GM23248 (cell line): Measurements from ENCODE around the gene PANX1. TPM values are rescaled to one million over a fixed set of nuclear protein-coding genes. Genes with fewer than 3 reads are reported as not detected.

ENCODE experiments used
- DNase-seq: peaks from one replicate; pipeline ENCODE4 v3.0.0-alpha.2; 2015
- H2AFZ ChIP-seq: fragments of 200-600 bp; sonication (generic); 2 replicates; pipeline ENCODE4 v1.6.1; 2016; ENCODE audit warnings: antibody characterized with exemption
- H3F3A ChIP-seq: fragments of 200-600 bp; sonication (generic); 2 replicates; pipeline ENCODE4 v1.6.1; 2016; ENCODE audit warnings: mild to moderate bottlenecking, antibody characterized with exemption, mixed run types; ENCODE audit not compliant: insufficient read depth
- H3K27ac ChIP-seq: fragments of 200-600 bp; sonication (generic); 2 replicates; pipeline ENCODE4 v1.5.1; 2016; ENCODE audit warnings: mild to moderate bottlenecking
- H3K27me3 ChIP-seq: fragments of 200-600 bp; sonication (generic); replicated peaks from 2 replicates; pipeline ENCODE4 v1.6.1; 2016; ENCODE audit warnings: mild to moderate bottlenecking; ENCODE audit not compliant: insufficient read depth
- H3K36me3 ChIP-seq: fragments of 200-600 bp; sonication (generic); 2 replicates; pipeline ENCODE4 v1.6.1; 2016; ENCODE audit warnings: low read depth, mild to moderate bottlenecking
- H3K4me1 ChIP-seq: fragments of 200-600 bp; sonication (generic); 2 replicates; pipeline ENCODE4 v1.6.1; 2016; ENCODE audit warnings: mild to moderate bottlenecking; ENCODE audit not compliant: insufficient read depth
- H3K4me2 ChIP-seq: fragments of 200-600 bp; sonication (generic); one replicate; pipeline ENCODE4 v1.6.1; 2016; ENCODE audit warnings: mild to moderate bottlenecking; ENCODE audit not compliant: unreplicated experiment
- H3K4me3 ChIP-seq: fragments of 200-600 bp; sonication (generic); 2 replicates; pipeline ENCODE4 v1.5.1; 2016; ENCODE audit warnings: mild to moderate bottlenecking
- H3K79me2 ChIP-seq: fragments of 200-600 bp; sonication (generic); 2 replicates; pipeline ENCODE4 v1.6.1; 2016; ENCODE audit warnings: mild to moderate bottlenecking; ENCODE audit not compliant: insufficient read depth
- H3K9ac ChIP-seq: fragments of 200-600 bp; sonication (generic); 2 replicates; pipeline ENCODE4 v1.6.1; 2016; ENCODE audit warnings: mild to moderate bottlenecking
- H3K9me2 ChIP-seq: fragments of 200-600 bp; sonication (generic); 2 replicates; pipeline ENCODE4 v1.6.1; 2016; ENCODE audit warnings: mixed run types, mild to moderate bottlenecking, moderate library complexity; ENCODE audit not compliant: insufficient read depth
- H3K9me3 ChIP-seq: fragments of 200-600 bp; sonication (generic); one replicate; pipeline ENCODE4 v1.6.1; 2017; ENCODE audit warnings: low read depth
- H4K20me1 ChIP-seq: fragments of 200-600 bp; sonication (generic); 2 replicates; pipeline ENCODE4 v1.6.0; 2016; ENCODE audit not compliant: insufficient read depth
- EZH2 ChIP-seq: fragments of 200-600 bp; sonication (generic); IDR thresholded peaks from 2 replicates; pipeline ENCODE4 v1.6.1; 2018; ENCODE audit warnings: antibody characterized with exemption, mild to moderate bottlenecking; ENCODE audit not compliant: insufficient read depth, poor library complexity, severe bottlenecking
- EZH2phosphoT487 ChIP-seq: fragments of 200-600 bp; sonication (generic); IDR thresholded peaks from 2 replicates; pipeline ENCODE4 v1.6.1; 2018; ENCODE audit warnings: antibody characterized with exemption, moderate library complexity, mild to moderate bottlenecking, low read depth; ENCODE audit not compliant: insufficient read depth
- WGBS, 2 experiments: methylation state at CpG; one replicate each; pipeline ENCODE4 v1.1.6; 2015 to 2017; ENCODE audit warnings: low lambda C conversion rate in 2 of 2, low coverage in 1 of 2; ENCODE audit errors: missing lambda C conversion rate in 2 of 2; 5-methylcytosine and 5-hydroxymethylcytosine counted together
- in situ Hi-C: fragments of 300-500 bp; cut with MboI; formaldehyde crosslinking; loops from 2 replicates; pipeline ENCODE4 v1.15.0; 2020
- polyA plus RNA-seq: library from polyadenylated mRNA; unstranded; fragments of >200 nt; fragmentation: Nextera tagmentation; extraction: Ambion mirVana; gene quantifications from 2 replicates; pipeline ENCODE4 v1.2.1, GENCODE V29; 2016
- total RNA-seq: library from RNA; depleted of rRNA; stranded (reverse); fragments of >200 nt; shearing (Covaris generic); gene quantifications from 2 replicates; pipeline ENCODE4 v1.2.3, GENCODE V29; 2014

The PANX1 gene
- total and polyA plus RNA-seq, 2 experiments from 2014 or later, result 19.7 to 43.9 TPM

GRCh38 chr11:94106716-94107115, 21.9 kb upstream of the PANX1 start:
- TF ChIP-seq EZH2 (no peak), EZH2phosphoT487 (no peak)
- no peak overlapping the region for H2AFZ ChIP-seq
- H3K79me2 ChIP-seq, result no peaks in the 10 kb centered on the region
- WGBS, 2 experiments, result 65 to 67% methylated on average over 4 of the region's 4 CpGs
- H3K27ac ChIP-seq, result no peak overlapping the region
- H3K4me1 ChIP-seq, result no peaks in the 10 kb centered on the region
- DNase-seq, result no peak
- H3K27me3 ChIP-seq, result no peaks in the 10 kb centered on the region
- no peaks in the 10 kb centered on the region for H3K9me3 ChIP-seq
- H3K4me2 ChIP-seq, result no peak overlapping the region
- H3K9me2 ChIP-seq, result no peaks in the 10 kb centered on the region
- no peaks in the 10 kb centered on the region for H3K36me3 ChIP-seq
- no peak overlapping the region for H3K4me3 ChIP-seq
- no peak overlapping the region for H3K9ac ChIP-seq
- in situ Hi-C loops, result no loop called here
- no peaks in the 10 kb centered on the region for H4K20me1 ChIP-seq
- no peaks in the 10 kb centered on the region for H3F3A ChIP-seq

- no peaks in the 10 kb centered on the region for H3F3A ChIP-seq
- no peaks in the 10 kb centered on the region for H3K4me1 ChIP-seq
- no peaks in the 10 kb centered on the region for H3K27me3 ChIP-seq
- no peak overlapping the region for H3K9ac ChIP-seq
- no peak overlapping the region for H3K27ac ChIP-seq
- TF ChIP-seq EZH2phosphoT487 (no peak), EZH2 (no peak)
- no peaks in the 10 kb centered on the region for H3K36me3 ChIP-seq
- no peak overlapping the region for H2AFZ ChIP-seq
- H3K79me2 ChIP-seq, result no peaks in the 10 kb centered on the region
- in situ Hi-C loops, result no loop called here
- no peak overlapping the region for H3K4me3 ChIP-seq
- H4K20me1 ChIP-seq, result no peaks in the 10 kb centered on the region
- no peaks in the 10 kb centered on the region for H3K9me2 ChIP-seq
- DNase-seq, result no peak
- H3K9me3 ChIP-seq, result no peaks in the 10 kb centered on the region
- H3K4me2 ChIP-seq, result no peak overlapping the region
- 97 to 100% methylated on average over 1 of the region's 1 CpG for WGBS, 2 experiments
Observed at GRCh38 chr11:94107363-94107762, 21.3 kb upstream of the PANX1 start.

GRCh38 chr11:94111241-94111640, 17.4 kb upstream of the PANX1 start:
- Histone ChIP-seq H3K9me2 (no peaks in the 10 kb centered on the region), H4K20me1 (no peaks in the 10 kb centered on the region), H3K36me3 (no peaks in the 10 kb centered on the region)

GRCh38 chr11:94111660-94112059, 17.0 kb upstream of the PANX1 start:
- Histone ChIP-seq H3K27ac (no peak overlapping the region), H3F3A (no peaks in the 10 kb centered on the region), H3K4me2 (no peak overlapping the region), H3K79me2 (no peaks in the 10 kb centered on the region), H3K27me3 (no peaks in the 10 kb centered on the region), H3K9me2 (no peaks in the 10 kb centered on the region), H3K36me3 (no peaks in the 10 kb centered on the region), H4K20me1 (no peaks in the 10 kb centered on the region), H2AFZ (no peak overlapping the region), H3K9me3 (no peaks in the 10 kb centered on the region), H3K9ac (no peak overlapping the region), H3K4me1 (no peaks in the 10 kb centered on the region), H3K4me3 (no peak overlapping the region)
- in situ Hi-C loops, result no loop called here
- WGBS, 2 experiments, result 25 to 27% methylated on average over 3 of the region's 3 CpGs
- no peak for DNase-seq
- TF ChIP-seq EZH2phosphoT487 (no peak), EZH2 (no peak)

More at GRCh38 chr11:94111241-94111640, 17.4 kb upstream of the PANX1 start:
- H3K9ac ChIP-seq, result no peak overlapping the region
- H3K79me2 ChIP-seq, result no peaks in the 10 kb centered on the region
- H3F3A ChIP-seq, result no peaks in the 10 kb centered on the region
- in situ Hi-C loops, result no loop called here
- H3K4me2 ChIP-seq, result no peak overlapping the region
- H3K4me3 ChIP-seq, result no peak overlapping the region
- no peak overlapping the region for H3K27ac ChIP-seq
- no peaks in the 10 kb centered on the region for H3K27me3 ChIP-seq
- no peak for TF ChIP-seq EZH2phosphoT487
- TF ChIP-seq EZH2, result no peak
- H3K9me3 ChIP-seq, result no peaks in the 10 kb centered on the region
- no peak for DNase-seq
- no peak overlapping the region for H2AFZ ChIP-seq
- 88 to 89% methylated on average over 3 of the region's 3 CpGs for WGBS, 2 experiments
- no peaks in the 10 kb centered on the region for H3K4me1 ChIP-seq

- no peaks in the 10 kb centered on the region for H3K79me2 ChIP-seq
- no peaks in the 10 kb centered on the region for H3K9me3 ChIP-seq
- TF ChIP-seq EZH2phosphoT487 (no peak), EZH2 (no peak)
- H3K27ac ChIP-seq, result no peak overlapping the region
- H3K9ac ChIP-seq, result no peak overlapping the region
- H4K20me1 ChIP-seq, result no peaks in the 10 kb centered on the region
- in situ Hi-C loops, result no loop called here
- H3K4me2 ChIP-seq, result no peak overlapping the region
- H3K36me3 ChIP-seq, result no peaks in the 10 kb centered on the region
- 0 to 8% methylated on average over 1 of the region's 1 CpG for WGBS, 2 experiments
- DNase-seq, result no peak
- no peaks in the 10 kb centered on the region for H3F3A ChIP-seq
- no peak overlapping the region for H2AFZ ChIP-seq
- no peak overlapping the region for H3K4me3 ChIP-seq
- H3K9me2 ChIP-seq, result no peaks in the 10 kb centered on the region
- H3K27me3 ChIP-seq, result no peaks in the 10 kb centered on the region
- no peaks in the 10 kb centered on the region for H3K4me1 ChIP-seq
Observed at GRCh38 chr11:94112206-94112953, 16.3 kb upstream of the PANX1 start.
